ENCODE results near the gene KIAA0408.

GRCh38 chr6:127475823-127476176, 16.6 kb upstream of the KIAA0408 start:
- TF ChIP-seq, protein P1, sequence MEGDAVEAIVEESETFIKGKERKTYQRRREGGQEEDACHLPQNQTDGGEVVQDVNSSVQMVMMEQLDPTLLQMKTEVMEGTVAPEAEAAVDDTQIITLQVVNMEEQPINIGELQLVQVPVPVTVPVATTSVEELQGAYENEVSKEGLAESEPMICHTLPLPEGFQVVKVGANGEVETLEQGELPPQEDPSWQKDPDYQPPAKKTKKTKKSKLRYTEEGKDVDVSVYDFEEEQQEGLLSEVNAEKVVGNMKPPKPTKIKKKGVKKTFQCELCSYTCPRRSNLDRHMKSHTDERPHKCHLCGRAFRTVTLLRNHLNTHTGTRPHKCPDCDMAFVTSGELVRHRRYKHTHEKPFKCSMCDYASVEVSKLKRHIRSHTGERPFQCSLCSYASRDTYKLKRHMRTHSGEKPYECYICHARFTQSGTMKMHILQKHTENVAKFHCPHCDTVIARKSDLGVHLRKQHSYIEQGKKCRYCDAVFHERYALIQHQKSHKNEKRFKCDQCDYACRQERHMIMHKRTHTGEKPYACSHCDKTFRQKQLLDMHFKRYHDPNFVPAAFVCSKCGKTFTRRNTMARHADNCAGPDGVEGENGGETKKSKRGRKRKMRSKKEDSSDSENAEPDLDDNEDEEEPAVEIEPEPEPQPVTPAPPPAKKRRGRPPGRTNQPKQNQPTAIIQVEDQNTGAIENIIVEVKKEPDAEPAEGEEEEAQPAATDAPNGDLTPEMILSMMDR (IDR thresholded peaks at IDR 0.05), result no peak
- TF ChIP-seq POLR2A (IDR thresholded peaks at IDR 0.05; ENCODE audit: low read depth), result no peak
- TF ChIP-seq EP300 (IDR thresholded peaks at IDR 0.05), result no peak

Measured in esophagus muscularis mucosa (tissue), 4 donors.